ENCODE data around the gene TENT5C.

- TF ChIP-seq CTCF (IDR thresholded peaks at IDR 0.05; ENCODE audit: insufficient read depth, low read length): no peak
- no peak for TF ChIP-seq POLR2AphosphoS5 (IDR thresholded peaks at IDR 0.05; ENCODE audit: low read depth)
- TF ChIP-seq REST (IDR thresholded peaks at IDR 0.05; ENCODE audit: insufficient replicate concordance, low read depth): no peak
- TF ChIP-seq GABPA (IDR thresholded peaks at IDR 0.05; ENCODE audit: low read depth): no peak
Measured at GRCh38 chr1:117574161-117574835, 31.6 kb upstream of the TENT5C start.
